GM12892 (cell line): ENCODE measurements around the gene TMEM109.

Experiments
- POLR2AphosphoS5 ChIP-seq: IDR thresholded peaks from 2 replicates; pipeline ENCODE4 v1.6.1; 2011; ENCODE audit warnings: low read depth, low read length, control low read depth
- TAF1 ChIP-seq: IDR thresholded peaks from 2 replicates; pipeline ENCODE4 v1.6.1; 2011; ENCODE audit warnings: low read depth, mild to moderate bottlenecking, control low read depth, low read length, borderline replicate concordance

GRCh38 chr11:60878245-60879101 lies 35.5 kb upstream of the TMEM109 start:
- TF ChIP-seq TAF1 = no peak
- TF ChIP-seq POLR2AphosphoS5 = no peak
